HL-60 (cell line): ENCODE results near the gene KRTAP10-12.

Experiments
- DNase-seq, 2 experiments: peaks; one replicate each; pipeline ENCODE4 v3.0.0-alpha.2; 2010 to 2020; ENCODE audit warnings: low read depth in 1 of 2, low spot score in 1 of 2
- H3K27ac ChIP-seq: fragments of 250-450 bp; sonication (Bioruptor Pico); replicated peaks from 2 replicates; pipeline ENCODE4 v1.5.1; 2020; ENCODE audit warnings: mild to moderate bottlenecking, moderate library complexity
- H3K27me3 ChIP-seq: fragments of 250-450 bp; sonication (Bioruptor Pico); 2 replicates; pipeline ENCODE4 v1.5.1; 2021; ENCODE audit warnings: mild to moderate bottlenecking, moderate library complexity; ENCODE audit not compliant: insufficient read depth, poor library complexity, severe bottlenecking
- H3K4me3 ChIP-seq: replicated peaks from 2 replicates; pipeline ENCODE4 v1.5.1; 2011; ENCODE audit warnings: mild to moderate bottlenecking, control low read depth, low read length; ENCODE audit not compliant: insufficient read depth
- GABPA ChIP-seq: IDR thresholded peaks from 2 replicates; pipeline ENCODE4 v1.6.1; 2012; ENCODE audit warnings: low read depth
- POLR2AphosphoS5 ChIP-seq: IDR thresholded peaks from 2 replicates; pipeline ENCODE4 v1.6.1; 2012; ENCODE audit warnings: low read depth
- SPI1 ChIP-seq: IDR thresholded peaks from 2 replicates; pipeline ENCODE4 v1.6.1; 2012; ENCODE audit warnings: low read depth, mild to moderate bottlenecking, borderline replicate concordance
- TF ChIP-seq, protein P1 (sequence below): IDR thresholded peaks from one replicate; pipeline ENCODE4 v1.5.1; 2011; ENCODE audit warnings: low read length, control low read depth, inconsistent platforms; ENCODE audit not compliant: insufficient read depth
- TF ChIP-seq, protein P2 (sequence below): IDR thresholded peaks from 2 replicates; pipeline ENCODE4 v1.6.1; 2012; ENCODE audit warnings: low read depth; ENCODE audit not compliant: insufficient replicate concordance

The KRTAP10-12 gene

DNA sequence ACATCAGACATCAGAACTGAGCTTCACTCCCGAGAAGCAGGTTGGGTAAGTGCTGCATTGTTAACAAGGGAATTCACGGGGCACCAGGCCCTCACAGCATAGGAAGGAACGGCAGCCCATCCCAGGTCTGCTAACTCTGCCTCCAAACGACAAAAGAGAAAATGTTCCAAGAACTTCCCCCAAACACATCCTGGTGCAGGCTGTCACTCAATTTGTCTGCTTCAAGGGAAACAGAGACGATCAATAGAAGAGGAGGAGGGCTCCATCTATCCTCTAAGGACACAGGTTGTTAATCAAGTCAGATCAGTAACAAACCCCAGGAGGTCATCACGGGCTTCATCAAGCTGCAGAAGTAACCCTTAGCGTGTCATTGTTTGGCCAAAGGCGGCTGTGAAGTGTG is 17.9 kb downstream of the KRTAP10-12 start:
- DNase-seq: no peak
- peaks cover 38% of the 10 kb centered on the region for H3K27me3 ChIP-seq
- no peak overlapping the region for H3K27ac ChIP-seq
- no peak overlapping the region for H3K4me3 ChIP-seq
- TF ChIP-seq SPI1 (no peak), POLR2AphosphoS5 (no peak), GABPA (no peak)
- TF ChIP-seq, protein P1, sequence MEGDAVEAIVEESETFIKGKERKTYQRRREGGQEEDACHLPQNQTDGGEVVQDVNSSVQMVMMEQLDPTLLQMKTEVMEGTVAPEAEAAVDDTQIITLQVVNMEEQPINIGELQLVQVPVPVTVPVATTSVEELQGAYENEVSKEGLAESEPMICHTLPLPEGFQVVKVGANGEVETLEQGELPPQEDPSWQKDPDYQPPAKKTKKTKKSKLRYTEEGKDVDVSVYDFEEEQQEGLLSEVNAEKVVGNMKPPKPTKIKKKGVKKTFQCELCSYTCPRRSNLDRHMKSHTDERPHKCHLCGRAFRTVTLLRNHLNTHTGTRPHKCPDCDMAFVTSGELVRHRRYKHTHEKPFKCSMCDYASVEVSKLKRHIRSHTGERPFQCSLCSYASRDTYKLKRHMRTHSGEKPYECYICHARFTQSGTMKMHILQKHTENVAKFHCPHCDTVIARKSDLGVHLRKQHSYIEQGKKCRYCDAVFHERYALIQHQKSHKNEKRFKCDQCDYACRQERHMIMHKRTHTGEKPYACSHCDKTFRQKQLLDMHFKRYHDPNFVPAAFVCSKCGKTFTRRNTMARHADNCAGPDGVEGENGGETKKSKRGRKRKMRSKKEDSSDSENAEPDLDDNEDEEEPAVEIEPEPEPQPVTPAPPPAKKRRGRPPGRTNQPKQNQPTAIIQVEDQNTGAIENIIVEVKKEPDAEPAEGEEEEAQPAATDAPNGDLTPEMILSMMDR: no peak
- TF ChIP-seq, protein P2, sequence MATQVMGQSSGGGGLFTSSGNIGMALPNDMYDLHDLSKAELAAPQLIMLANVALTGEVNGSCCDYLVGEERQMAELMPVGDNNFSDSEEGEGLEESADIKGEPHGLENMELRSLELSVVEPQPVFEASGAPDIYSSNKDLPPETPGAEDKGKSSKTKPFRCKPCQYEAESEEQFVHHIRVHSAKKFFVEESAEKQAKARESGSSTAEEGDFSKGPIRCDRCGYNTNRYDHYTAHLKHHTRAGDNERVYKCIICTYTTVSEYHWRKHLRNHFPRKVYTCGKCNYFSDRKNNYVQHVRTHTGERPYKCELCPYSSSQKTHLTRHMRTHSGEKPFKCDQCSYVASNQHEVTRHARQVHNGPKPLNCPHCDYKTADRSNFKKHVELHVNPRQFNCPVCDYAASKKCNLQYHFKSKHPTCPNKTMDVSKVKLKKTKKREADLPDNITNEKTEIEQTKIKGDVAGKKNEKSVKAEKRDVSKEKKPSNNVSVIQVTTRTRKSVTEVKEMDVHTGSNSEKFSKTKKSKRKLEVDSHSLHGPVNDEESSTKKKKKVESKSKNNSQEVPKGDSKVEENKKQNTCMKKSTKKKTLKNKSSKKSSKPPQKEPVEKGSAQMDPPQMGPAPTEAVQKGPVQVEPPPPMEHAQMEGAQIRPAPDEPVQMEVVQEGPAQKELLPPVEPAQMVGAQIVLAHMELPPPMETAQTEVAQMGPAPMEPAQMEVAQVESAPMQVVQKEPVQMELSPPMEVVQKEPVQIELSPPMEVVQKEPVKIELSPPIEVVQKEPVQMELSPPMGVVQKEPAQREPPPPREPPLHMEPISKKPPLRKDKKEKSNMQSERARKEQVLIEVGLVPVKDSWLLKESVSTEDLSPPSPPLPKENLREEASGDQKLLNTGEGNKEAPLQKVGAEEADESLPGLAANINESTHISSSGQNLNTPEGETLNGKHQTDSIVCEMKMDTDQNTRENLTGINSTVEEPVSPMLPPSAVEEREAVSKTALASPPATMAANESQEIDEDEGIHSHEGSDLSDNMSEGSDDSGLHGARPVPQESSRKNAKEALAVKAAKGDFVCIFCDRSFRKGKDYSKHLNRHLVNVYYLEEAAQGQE: no peak

DNA sequence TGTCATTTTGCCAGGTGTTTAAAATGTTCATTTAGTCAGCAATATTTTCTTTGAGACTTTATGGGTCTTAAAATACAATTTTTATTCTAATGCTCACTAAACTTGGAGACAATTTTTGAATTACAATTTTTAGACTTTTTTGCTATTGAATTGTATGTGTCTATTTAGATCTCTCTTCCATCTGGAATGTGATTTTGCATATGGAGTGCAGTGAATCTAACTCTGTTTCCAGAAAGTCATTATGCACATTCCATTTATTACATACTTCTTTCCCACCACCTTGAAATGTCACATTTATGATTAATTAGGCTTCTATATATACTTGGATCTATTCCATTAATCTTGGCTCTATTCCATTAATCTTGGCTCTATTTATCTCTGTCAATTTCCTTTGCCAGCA is 20.0 kb downstream of the KRTAP10-12 start:
- no peak for DNase-seq
- Histone ChIP-seq H3K4me3 (no peak overlapping the region), H3K27ac (no peak overlapping the region), H3K27me3 (peaks cover 22% of the 10 kb centered on the region)
- no peak for TF ChIP-seq GABPA
- TF ChIP-seq, protein P2: no peak
- TF ChIP-seq, protein P1: no peak
- no peak for TF ChIP-seq POLR2AphosphoS5
- TF ChIP-seq SPI1: no peak

DNA sequence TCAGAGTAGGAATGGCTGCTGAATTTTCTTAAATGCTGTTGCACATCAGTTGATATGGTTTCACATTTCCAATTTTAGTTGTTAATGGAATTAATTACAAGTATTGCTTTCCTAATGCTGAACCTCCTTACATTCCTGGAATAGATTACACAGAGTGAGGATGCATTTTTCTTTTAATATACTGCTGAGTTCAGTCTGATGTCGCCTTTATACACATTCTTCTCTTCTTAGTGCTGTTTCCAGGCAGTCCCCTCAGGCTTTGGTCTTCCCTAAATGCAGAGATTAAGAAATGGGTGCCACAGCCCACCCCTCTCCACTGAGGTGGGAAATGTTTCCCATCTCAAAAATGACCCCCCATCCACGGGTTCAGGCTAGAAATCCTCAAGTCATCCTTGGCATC is 21.1 kb downstream of the KRTAP10-12 start:
- no peak overlapping the region for H3K4me3 ChIP-seq
- TF ChIP-seq, protein P1: no peak
- no peak for TF ChIP-seq GABPA
- TF ChIP-seq POLR2AphosphoS5: no peak
- no peak for TF ChIP-seq SPI1
- TF ChIP-seq, protein P2: no peak
- peaks cover 19% of the 10 kb centered on the region for H3K27me3 ChIP-seq

More for the DNA sequence above, 21.1 kb downstream of the KRTAP10-12 start:
- DNase-seq: no peak
- no peak overlapping the region for H3K27ac ChIP-seq
